Astrocyte of the hippocampus (primary cell): ENCODE measurements around the gene HOXC12.

Source experiments
- DNase-seq: peaks from one replicate; pipeline ENCODE4 v3.0.0; 2011; ENCODE audit warnings: low read depth, low spot score

The HOXC12 gene

DNA sequence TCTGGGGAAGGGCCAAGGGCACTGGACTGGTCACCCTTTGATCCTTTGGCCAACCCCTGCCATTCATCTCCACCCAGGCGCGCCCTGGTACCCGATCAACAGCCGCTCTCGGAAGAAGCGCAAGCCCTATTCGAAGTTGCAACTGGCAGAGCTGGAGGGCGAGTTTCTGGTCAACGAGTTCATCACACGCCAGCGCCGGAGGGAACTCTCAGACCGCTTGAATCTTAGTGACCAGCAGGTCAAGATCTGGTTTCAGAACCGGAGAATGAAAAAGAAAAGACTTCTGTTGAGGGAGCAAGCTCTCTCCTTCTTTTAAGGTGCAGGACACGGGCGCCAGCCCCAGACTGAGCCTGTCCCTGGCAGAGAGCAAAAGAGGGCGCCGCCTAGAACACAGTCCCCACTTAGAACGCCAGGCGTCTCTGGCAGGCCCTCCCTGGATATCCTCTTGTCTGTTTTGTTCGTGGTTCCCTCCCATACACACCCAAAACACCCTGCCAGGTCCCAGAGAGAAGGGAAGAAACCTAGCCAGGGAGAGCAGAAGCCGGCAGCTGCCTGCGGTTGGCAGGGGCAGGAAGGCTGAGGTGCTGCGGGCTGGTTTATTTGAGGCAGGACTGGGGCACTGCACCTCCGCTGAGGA lies 1.7 kb downstream of the HOXC12 start:
- DNase-seq: no peak

DNA sequence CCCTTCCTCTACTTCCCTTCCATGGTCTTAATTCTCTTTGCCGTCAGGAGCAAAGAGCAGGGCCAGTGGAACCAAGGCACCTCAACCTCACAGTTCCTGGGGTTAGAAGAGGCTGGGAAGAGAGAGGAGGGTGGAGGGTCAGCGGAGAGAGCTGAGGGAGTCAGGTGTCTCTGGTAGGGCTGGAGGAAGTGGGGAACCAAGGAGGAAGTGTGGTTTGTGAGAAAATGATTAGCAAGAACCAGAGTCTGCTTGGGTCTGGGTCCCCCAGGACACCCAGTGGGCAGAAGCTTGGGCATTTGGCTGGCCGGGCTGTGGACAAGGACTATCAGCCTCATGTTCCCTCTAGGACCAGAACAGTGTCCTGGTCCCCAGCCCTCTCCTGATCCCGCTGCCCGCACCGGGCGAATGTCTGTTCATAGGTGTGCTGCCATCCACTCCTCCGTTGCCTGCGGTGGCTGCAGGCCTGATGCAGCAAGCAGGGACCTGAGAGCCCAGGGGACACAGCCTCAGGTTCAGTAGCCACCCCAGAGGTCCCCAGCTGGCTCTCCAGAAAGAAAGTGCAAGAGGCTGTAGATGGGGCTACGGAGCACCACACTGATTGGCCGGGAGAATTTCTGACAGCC lies 2.3 kb downstream of the HOXC12 start:
- no peak for DNase-seq

GRCh38 chr12:53958128-53958527 lies 3.4 kb downstream of the HOXC12 start:
- DNase-seq: no peak

GRCh38 chr12:53959314-53959713 lies 4.6 kb downstream of the HOXC12 start:
- DNase-seq: no peak

DNA sequence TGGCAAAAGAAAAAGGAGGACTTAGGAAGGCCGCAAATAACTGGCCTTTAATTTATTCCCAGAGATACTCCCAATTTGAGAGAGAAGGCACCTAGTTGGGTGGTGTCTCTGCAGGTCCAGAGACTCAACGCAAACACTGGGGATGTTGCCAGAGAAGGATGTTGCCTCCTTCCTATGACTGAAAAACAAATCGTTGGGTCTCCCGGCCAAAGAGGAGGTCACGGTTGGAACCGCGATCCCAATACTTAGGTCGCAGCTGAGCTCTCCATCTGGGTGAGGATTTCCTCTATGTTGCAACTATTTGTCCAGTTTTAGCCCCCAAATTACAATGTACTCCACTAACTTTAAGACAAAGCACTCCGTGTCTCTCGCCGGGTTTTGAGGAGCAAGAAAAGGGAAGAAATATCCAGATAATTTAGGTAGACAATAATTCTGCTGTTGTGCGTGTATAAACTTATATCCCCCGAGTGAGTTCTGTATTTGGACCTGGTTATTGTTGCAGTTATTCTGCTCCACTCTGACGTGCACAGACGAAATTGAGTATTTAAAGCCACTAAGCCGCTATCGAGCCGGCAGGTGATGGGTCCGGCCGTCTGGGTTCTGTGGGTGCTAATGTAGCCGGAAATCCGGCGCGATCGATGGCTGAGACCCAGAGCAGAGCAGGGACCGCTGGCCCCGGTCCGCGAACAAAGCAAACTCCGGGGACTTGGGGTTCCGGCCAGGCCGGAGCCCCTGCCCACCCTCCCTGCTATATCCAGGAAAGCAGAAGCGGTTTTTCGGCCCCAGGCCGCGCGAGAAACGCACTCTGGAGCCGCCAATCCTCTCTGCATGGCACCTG lies 5.7 kb downstream of the HOXC12 start:
- no peak for DNase-seq

DNA sequence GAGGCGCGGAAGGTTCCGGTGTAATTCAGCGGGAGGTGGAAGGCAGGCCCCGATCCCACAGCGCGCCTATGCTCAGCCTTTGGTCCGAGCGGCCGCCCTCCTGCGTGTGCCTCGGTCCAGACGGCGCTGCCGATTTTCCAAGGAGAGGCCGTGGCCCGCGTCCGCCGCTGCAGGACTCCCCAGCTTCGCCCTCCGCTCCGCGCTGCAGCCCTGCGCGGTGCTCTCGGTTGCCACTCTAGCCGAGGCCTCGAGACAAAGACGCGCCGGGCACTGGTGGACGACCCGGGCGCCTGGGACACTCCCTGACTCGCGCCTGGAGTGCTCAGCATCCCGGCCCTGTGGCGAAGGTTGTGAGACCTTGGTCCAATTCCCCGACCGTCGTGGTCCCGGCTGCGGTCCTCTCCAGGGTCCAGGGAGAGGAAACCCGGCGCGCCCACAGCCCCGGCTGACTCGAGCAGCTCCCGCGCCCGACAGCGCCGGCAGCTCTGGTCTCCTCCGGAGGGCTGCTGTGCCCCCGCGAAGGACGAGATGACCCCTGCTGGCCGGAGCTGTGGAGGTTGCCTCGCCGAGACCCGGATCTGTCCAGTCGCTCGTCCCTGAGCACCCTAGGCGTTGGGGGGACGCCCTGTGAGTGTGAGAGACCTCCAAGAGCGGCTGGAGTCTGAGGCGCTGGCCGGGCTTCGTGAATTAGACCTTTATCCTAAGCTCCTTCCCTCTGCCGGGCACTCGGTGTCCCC lies 6.5 kb downstream of the HOXC12 start:
- DNase-seq: no peak

DNA sequence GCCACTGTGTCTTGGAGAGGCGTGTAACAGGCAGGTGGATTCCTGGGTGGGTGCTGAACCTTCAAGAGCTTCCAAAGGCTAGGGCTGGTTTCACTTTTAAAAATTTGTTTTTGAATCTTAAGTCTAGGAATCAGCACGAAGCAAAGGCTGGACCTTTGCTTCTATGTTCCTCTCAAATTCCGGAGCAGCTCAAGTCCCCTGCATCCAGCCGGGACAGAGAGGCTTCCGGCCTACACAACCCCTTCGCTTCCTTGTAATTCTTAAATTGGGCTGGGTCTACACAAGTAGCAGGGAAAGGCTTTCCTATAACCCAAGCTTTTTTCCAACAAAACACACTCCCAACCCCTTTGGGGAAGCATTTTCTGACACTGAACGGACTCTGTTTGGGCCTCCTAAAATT lies 8.3 kb downstream of the HOXC12 start:
- no peak for DNase-seq

DNA sequence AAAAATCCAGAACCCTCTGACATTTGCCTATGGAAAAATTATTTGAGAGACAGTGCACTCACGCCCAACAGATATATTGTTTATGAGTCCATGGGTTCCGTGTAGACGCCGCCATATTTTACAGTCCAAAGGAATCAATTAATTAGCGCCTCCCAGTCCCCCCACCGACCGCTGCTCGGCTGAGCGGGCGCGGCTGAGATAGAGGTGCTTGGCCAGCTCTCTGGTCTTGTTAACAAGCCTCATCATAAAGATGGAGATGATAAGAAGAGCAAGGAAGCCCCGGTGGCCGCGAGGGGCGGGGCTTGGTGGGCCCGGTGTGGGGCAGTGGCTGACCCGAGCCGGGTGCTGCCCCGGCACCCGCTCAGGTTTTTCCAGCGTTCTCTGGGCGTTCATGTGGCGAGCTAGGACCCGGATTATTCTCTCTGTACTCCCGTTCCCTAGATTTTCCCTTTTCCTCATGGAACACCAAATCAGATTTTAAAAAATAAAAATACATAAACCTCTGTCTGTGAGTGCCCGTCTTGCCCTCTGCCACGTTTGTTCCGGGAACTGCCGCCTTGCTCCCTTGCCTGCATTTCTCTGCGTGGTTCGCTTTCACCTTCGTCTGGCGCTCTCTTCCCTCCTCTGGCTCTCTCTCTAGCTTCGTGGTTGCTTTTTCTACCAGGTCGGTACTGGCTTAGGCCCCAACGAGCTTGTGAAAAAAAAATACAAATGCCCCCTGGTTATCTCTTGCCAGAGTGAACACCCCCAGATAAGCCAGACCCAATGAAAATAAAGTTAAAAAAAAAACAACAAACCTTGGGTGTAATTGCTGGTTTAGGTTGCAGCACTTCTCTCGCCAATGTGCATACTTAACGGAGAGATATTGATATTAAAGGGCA lies 9.0 kb downstream of the HOXC12 start:
- DNase-seq: no peak

GRCh38 chr12:53964315-53964713 lies 9.6 kb downstream of the HOXC12 start:
- no peak for DNase-seq

- DNase-seq: no peak
These were observed 10.8 kb downstream of the HOXC12 start for GRCh38 chr12:53965281-53966084.

DNA sequence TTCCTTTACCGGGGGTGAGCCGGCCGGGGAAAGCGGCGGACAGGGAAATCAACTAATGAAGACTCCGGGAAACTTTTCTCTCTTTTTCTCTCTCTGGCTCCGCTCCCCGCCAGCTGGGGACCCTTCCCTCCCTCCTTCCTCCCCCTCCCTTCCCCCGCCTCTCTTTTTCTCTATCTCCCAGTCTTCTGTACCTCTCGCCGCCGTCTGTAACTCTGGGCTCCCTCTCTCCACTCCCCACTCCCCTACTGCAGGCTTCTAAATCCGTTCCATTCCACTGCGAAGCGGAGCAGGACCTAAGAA lies 11.3 kb downstream of the HOXC12 start:
- DNase-seq: no peak

GRCh38 chr12:53966385-53967133 lies 11.9 kb downstream of the HOXC12 start:
- no peak for DNase-seq

DNA sequence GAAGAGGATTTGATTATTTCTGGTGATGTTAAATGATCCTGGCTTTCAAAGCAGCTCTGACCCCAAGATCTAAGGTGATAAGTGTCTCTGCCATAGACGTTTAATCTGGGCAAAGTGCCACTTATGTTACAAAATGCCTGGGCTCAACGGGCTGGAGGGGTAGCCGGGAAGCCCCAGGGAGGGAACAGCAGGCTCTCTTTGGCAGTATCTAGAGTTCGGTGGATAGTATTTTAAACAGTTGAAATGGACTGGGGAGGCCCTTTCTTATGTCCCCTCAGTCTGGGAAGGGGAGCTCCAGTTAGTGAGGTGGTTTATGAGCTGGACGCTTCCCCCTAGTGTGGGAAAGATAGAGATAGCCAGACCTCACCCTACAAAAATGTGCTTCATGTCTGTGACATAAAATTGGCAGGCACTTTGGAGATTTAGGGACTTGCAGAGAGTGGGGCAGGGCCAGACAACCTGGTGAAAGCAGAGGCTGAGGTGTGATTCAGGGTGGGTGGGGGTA lies 12.8 kb downstream of the HOXC12 start:
- DNase-seq: no peak

DNA sequence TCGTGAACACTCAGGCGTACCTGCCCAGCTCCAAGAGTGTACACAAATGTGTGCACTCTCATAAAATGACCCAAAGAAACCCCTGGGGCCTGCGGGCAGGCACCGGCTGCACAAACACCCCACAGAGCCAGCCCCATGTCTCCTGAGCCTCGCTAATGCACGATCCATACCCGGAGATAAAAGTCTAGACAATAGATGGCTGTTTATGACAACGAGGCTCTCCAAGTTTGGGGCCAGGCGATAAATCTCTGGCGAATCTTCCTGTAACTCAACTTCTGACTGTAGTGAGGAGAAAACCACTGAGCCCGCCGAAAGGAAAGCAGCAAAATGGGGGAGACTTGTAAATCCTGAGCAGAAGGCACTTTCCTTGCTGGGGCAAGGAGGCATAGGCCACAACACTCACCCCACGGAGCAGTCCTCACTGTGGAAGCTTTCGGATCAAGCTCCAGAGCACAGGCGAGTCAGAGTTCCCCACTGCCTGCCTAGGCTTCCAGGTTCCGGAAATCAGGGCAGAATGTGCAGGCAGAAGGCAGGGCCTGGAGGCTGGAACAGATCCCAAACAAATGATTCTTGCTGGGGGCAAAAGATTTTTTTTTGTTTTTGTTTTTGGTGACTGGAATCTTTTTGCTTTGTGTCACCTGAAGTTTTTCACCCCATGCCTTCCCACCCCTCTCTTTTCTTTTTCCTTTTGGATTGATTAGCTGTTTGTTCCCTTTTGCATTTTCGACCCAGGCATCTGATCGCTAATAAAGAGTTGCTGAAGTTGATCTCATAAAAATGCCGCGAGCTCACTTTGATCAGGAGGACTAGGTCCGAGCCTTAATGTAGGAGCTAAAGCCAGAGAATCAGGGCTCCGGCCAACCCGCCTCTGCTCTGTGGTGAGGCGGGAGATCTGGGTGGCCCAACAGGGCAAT lies 13.8 kb downstream of the HOXC12 start:
- no peak for DNase-seq

DNA sequence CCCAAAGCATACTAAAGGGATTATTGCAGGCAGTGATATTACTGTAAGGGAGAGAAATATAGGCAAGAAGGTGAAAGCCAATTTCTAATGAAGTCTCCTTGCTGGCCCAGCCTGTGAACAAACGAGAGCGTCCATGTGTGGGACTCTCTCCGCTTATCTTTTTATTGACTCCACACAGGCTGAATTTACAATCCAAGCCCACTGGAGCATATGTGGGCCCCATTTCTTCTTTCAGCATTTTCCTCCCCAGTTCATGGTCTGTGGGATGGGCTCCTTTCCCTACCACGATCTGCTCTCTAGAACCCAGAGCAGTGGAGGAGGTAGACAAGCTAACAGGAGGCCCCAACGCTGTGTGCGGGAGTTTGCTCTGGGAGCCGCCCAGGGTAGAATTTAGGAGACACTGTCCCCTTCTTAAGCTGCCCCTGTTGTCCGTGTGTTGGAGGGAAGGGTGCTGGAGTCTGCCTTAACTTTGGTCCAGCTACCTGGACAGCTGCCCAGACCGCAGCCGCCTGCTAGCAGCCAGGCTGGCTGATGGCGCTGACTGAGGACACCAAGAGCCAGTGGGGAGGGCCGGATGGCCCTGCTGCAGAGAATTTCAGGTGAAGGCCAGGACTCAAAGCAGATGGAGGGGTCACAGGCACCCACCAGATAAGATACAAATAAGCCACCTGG lies 15.0 kb downstream of the HOXC12 start:
- DNase-seq: no peak

DNA sequence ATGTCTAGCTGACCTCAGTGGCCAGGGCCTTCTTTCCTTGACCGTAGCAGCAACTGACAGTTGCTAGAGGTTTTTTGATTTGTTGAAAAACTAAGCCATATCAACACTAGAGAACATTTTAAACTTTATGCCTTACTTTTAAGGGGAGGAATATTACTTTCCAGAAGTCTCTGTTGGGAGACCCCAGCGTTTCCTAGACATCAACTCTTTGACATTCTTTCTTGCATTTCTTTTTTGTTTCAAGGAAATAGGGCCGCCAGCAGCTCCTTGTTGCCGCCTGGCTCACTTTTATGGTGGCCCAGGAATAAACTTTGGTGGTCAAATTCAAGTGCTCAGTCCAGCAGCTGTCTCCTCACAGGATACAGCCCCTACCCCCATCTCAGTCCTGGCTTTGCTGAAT lies 15.7 kb downstream of the HOXC12 start:
- no peak for DNase-seq

DNA sequence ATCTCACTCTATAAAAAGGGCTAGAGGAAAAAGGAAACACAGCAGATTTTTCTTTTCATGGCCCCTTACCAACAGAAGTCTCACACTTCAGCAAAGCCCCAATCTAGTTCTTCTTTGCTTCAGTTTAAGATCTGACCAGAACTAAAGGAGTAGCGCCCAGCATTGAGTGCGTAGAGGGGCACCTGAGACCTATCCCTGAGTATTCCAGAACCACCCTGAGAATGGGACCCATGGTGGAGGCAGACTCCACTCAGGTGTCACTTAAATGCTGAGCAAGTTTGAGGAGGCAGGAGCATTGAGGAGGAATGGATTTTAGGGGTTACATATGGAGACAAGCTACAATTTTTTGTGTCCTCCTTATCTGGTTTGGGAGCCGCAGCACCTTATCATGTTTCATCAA lies 16.4 kb downstream of the HOXC12 start:
- no peak for DNase-seq

DNA sequence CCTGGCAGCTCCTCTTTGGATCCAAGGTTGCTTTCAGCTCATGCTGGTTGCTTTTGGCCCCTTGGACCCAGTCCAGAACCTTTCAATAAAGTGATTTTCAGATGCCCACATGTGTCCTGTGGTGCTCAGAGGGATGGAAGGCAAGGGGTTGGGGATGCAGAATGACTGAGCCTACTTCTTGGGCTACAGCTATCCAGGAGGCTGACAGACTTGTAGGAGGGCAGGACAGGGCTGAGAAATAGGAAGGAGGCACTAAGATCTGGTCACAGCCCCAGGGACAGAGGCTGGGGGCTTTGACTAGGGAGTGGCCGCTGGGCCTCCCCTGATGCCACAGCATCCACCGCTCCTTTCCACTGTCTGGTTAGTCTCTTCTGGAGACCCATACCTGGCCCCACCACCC lies 17.0 kb downstream of the HOXC12 start:
- DNase-seq: no peak
